Kidney epithelial cell (primary cell): ENCODE data around the gene TBRG4. TPM values are rescaled to one million over a fixed set of nuclear protein-coding genes. Genes with fewer than 3 reads are reported as not detected.

Source experiments
- DNase-seq: peaks from one replicate; pipeline ENCODE4 v3.0.0-alpha.2; 2010; ENCODE audit warnings: low read depth
- H3K27me3 ChIP-seq: 2 replicates; pipeline ENCODE4 v1.6.0; 2011; ENCODE audit warnings: low read length; ENCODE audit not compliant: control insufficient read depth, insufficient read depth
- H3K36me3 ChIP-seq: 2 replicates; pipeline ENCODE4 v1.5.1; 2011; ENCODE audit warnings: low read length; ENCODE audit not compliant: control insufficient read depth, insufficient read depth
- H3K4me3 ChIP-seq: 2 replicates; pipeline ENCODE4 v1.5.1; 2011; ENCODE audit warnings: low read depth, mild to moderate bottlenecking, control low read depth, low read length
- CTCF ChIP-seq: IDR thresholded peaks from 2 replicates; pipeline ENCODE4 v1.5.1; 2011; ENCODE audit warnings: mild to moderate bottlenecking, moderate library complexity, low read length, control low read depth, inconsistent platforms; ENCODE audit not compliant: insufficient read depth, poor library complexity, severe bottlenecking
- total RNA-seq: library from RNA; depleted of rRNA; stranded (reverse); fragments of >200 nt; gene quantifications from 2 replicates; pipeline ENCODE4 v1.2.3, GENCODE V29; 2015

TBRG4 gene
- total RNA-seq, 1 donor from 2014 or later, result 71.7 TPM

GRCh38 chr7:45131891-45132290, 20.4 kb upstream of the TBRG4 start:
- Histone ChIP-seq H3K36me3 (no peaks in the 10 kb centered on the region), H3K4me3 (no peak overlapping the region), H3K27me3 (peaks cover 6% of the 10 kb centered on the region)
- DNase-seq, result no peak
- no peak for TF ChIP-seq CTCF

GRCh38 chr7:45130910-45131309, 19.4 kb upstream of the TBRG4 start:
- Histone ChIP-seq H3K27me3 (peaks cover 4% of the 10 kb centered on the region), H3K36me3 (no peaks in the 10 kb centered on the region), H3K4me3 (no peak overlapping the region)
- no peak for DNase-seq
- TF ChIP-seq CTCF, result no peak

GRCh38 chr7:45129906-45130305, 18.4 kb upstream of the TBRG4 start:
- DNase-seq, result no peak
- no peak for TF ChIP-seq CTCF
- no peak overlapping the region for H3K4me3 ChIP-seq
- no peaks in the 10 kb centered on the region for H3K36me3 ChIP-seq
- peaks cover 4% of the 10 kb centered on the region for H3K27me3 ChIP-seq

- no peak for DNase-seq
- H3K4me3 ChIP-seq, result no peak overlapping the region
Measured at GRCh38 chr7:45129181-45129800, 17.8 kb upstream of the TBRG4 start.

GRCh38 chr7:45126920-45127319, 15.4 kb upstream of the TBRG4 start:
- peaks cover 2% of the 10 kb centered on the region for H3K27me3 ChIP-seq
- TF ChIP-seq CTCF, result no peak
- no peak overlapping the region for H3K4me3 ChIP-seq
- no peaks in the 10 kb centered on the region for H3K36me3 ChIP-seq
- DNase-seq, result no peak

More at GRCh38 chr7:45129181-45129800, 17.8 kb upstream of the TBRG4 start:
- H3K36me3 ChIP-seq, result no peaks in the 10 kb centered on the region
- TF ChIP-seq CTCF, result no peak
- peaks cover 4% of the 10 kb centered on the region for H3K27me3 ChIP-seq

- TF ChIP-seq CTCF, result no peak
- no peak overlapping the region for H3K4me3 ChIP-seq
- no peak for DNase-seq
- H3K36me3 ChIP-seq, result no peaks in the 10 kb centered on the region
- H3K27me3 ChIP-seq, result peaks cover 2% of the 10 kb centered on the region
Measured at GRCh38 chr7:45126201-45126600, 14.7 kb upstream of the TBRG4 start.
